Measurements from ENCODE around the gene ATG12.
"Not testable (repeated sequence)": the region's sequence is repeated elsewhere in the genome, so short reads cannot be mapped to it uniquely, and the experiment has no call there.

Gene ATG12

GRCh38 chr5:115842952-115843351 is 1.6 kb upstream of the ATG12 start:
- DNase-seq (ENCODE audit: low read depth) = no peak

GRCh38 chr5:115842089-115842935 is 947 bp upstream of the ATG12 start:
- no peak for DNase-seq (ENCODE audit: low read depth)

GRCh38 chr5:115840873-115841272 is 492 bp downstream of the ATG12 start:
- DNase-seq (ENCODE audit: low read depth) = no peak

- DNase-seq (ENCODE audit: low read depth) = no peak
These were observed 2.4 kb downstream of the ATG12 start for GRCh38 chr5:115838885-115839518.

GRCh38 chr5:115835481-115835880 is 5.9 kb downstream of the ATG12 start:
- no peak for DNase-seq (ENCODE audit: low read depth)

- no peak for DNase-seq (ENCODE audit: low read depth)
These were observed 10.1 kb downstream of the ATG12 start for GRCh38 chr5:115831163-115831768.

GRCh38 chr5:115829913-115830312 is 11.5 kb downstream of the ATG12 start:
- DNase-seq (ENCODE audit: low read depth) = no peak

- no peak for DNase-seq (ENCODE audit: low read depth)
These were observed 15.4 kb downstream of the ATG12 start for GRCh38 chr5:115825948-115826347.

GRCh38 chr5:115824983-115825382 is 16.4 kb downstream of the ATG12 start:
- not testable (repeated sequence) for DNase-seq (ENCODE audit: low read depth)

GRCh38 chr5:115820846-115821245 is 20.5 kb downstream of the ATG12 start:
- DNase-seq (ENCODE audit: low read depth) = no peak

- no peak for DNase-seq (ENCODE audit: low read depth)
These were observed 22.5 kb downstream of the ATG12 start for GRCh38 chr5:115818821-115819220.

GRCh38 chr5:115817386-115817785 is 24.0 kb downstream of the ATG12 start:
- no peak for DNase-seq (ENCODE audit: low read depth)

- no peak for DNase-seq (ENCODE audit: low read depth)
These were observed 24.9 kb downstream of the ATG12 start, which contains the start of gene CDO1 for GRCh38 chr5:115816226-115817081. Gene CDO1 (minus strand): TSS chr5:115816659. CDS start chr5:115816397, 262 bp downstream.

GRCh38 chr5:115815693-115816225 is 25.6 kb downstream of the ATG12 start:
- DNase-seq (ENCODE audit: low read depth) = no peak

- DNase-seq (ENCODE audit: low read depth) = no peak
These were observed 26.2 kb downstream of the ATG12 start for GRCh38 chr5:115815006-115815692.

GRCh38 chr5:115813719-115814118 is 27.6 kb downstream of the ATG12 start:
- DNase-seq (ENCODE audit: low read depth) = no peak

GRCh38 chr5:115812372-115812771 is 29.0 kb downstream of the ATG12 start:
- DNase-seq (ENCODE audit: low read depth) = no peak

- DNase-seq (ENCODE audit: low read depth) = no peak
These were observed 30.0 kb downstream of the ATG12 start for GRCh38 chr5:115811406-115811805.

GRCh38 chr5:115810761-115811160 is 30.6 kb downstream of the ATG12 start:
- DNase-seq (ENCODE audit: low read depth) = no peak

GRCh38 chr5:115809946-115810345 is 31.4 kb downstream of the ATG12 start:
- no peak for DNase-seq (ENCODE audit: low read depth)

- not testable (repeated sequence) for DNase-seq (ENCODE audit: low read depth)
These were observed 33.3 kb downstream of the ATG12 start for GRCh38 chr5:115808066-115808465.

Measured in stimulated activated CD8-positive, alpha-beta memory T cell treated with anti-CD3 and anti-CD28 coated beads, Interleukin-12 subunit alpha, Interleukin-12 subunit beta, amount 100 ng/mL, for 4 hours (primary cell).